IMR-90 (cell line): ENCODE results near the gene FAT1.

Source experiments
- CEBPB ChIP-seq: IDR thresholded peaks from 2 replicates; pipeline ENCODE4 v1.6.1; 2012; ENCODE audit warnings: low read depth, low read length, improper control_type of control experiment
- CHD1 ChIP-seq: IDR thresholded peaks from 2 replicates; pipeline ENCODE4 v1.6.1; 2012; ENCODE audit warnings: low read depth, low read length, improper control_type of control experiment
- ELK1 ChIP-seq: fragments of 150-350 bp; IDR thresholded peaks from 2 replicates; pipeline ENCODE4 v1.6.1; 2016; ENCODE audit warnings: low read depth, mild to moderate bottlenecking, low read length, moderate library complexity, borderline replicate concordance
- MAFK ChIP-seq: IDR thresholded peaks from 2 replicates; pipeline ENCODE4 v1.6.1; 2012; ENCODE audit warnings: low read depth, low read length, improper control_type of control experiment
- NFE2L2 ChIP-seq: fragments of 150-350 bp; IDR thresholded peaks from 2 replicates; pipeline ENCODE4 v1.6.1; 2016; ENCODE audit warnings: low read depth, mild to moderate bottlenecking, low read length
- POLR2A ChIP-seq: IDR thresholded peaks from 2 replicates; pipeline ENCODE4 v1.6.1; 2012; ENCODE audit warnings: mild to moderate bottlenecking, low read depth, low read length
- RAD21 ChIP-seq: IDR thresholded peaks from 2 replicates; pipeline ENCODE4 v1.6.1; 2012; ENCODE audit warnings: low read length, improper control_type of control experiment
- RCOR1 ChIP-seq: IDR thresholded peaks from 2 replicates; pipeline ENCODE4 v1.6.1; 2012; ENCODE audit warnings: mild to moderate bottlenecking, low read length, improper control_type of control experiment; ENCODE audit not compliant: insufficient replicate concordance
- RFX5 ChIP-seq: IDR thresholded peaks from 2 replicates; pipeline ENCODE4 v1.8.0; 2012; ENCODE audit warnings: low read depth, mild to moderate bottlenecking, low read length, moderate library complexity
- SMC3 ChIP-seq: fragments of 150-350 bp; IDR thresholded peaks from 2 replicates; pipeline ENCODE4 v1.6.1; 2016; ENCODE audit warnings: low read depth, mild to moderate bottlenecking, antibody characterized with exemption, low read length, moderate library complexity
- TF ChIP-seq, protein P1 (sequence below): conservative IDR thresholded peaks from 2 replicates; pipeline ENCODE4 v1.5.1; 2012; ENCODE audit warnings: mild to moderate bottlenecking, low read depth, low read length, improper control_type of control experiment

- TF ChIP-seq, protein P1, sequence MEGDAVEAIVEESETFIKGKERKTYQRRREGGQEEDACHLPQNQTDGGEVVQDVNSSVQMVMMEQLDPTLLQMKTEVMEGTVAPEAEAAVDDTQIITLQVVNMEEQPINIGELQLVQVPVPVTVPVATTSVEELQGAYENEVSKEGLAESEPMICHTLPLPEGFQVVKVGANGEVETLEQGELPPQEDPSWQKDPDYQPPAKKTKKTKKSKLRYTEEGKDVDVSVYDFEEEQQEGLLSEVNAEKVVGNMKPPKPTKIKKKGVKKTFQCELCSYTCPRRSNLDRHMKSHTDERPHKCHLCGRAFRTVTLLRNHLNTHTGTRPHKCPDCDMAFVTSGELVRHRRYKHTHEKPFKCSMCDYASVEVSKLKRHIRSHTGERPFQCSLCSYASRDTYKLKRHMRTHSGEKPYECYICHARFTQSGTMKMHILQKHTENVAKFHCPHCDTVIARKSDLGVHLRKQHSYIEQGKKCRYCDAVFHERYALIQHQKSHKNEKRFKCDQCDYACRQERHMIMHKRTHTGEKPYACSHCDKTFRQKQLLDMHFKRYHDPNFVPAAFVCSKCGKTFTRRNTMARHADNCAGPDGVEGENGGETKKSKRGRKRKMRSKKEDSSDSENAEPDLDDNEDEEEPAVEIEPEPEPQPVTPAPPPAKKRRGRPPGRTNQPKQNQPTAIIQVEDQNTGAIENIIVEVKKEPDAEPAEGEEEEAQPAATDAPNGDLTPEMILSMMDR = no peak
- TF ChIP-seq RCOR1 (no peak), MAFK (no peak), RFX5 (no peak), CHD1 (no peak), ELK1 (no peak), NFE2L2 (no peak), POLR2A (no peak), CEBPB (no peak), SMC3 (no peak), RAD21 (no peak)
These were observed 166.6 kb downstream of the FAT1 start for GRCh38 chr4:186557061-186557460.
